Measurements from ENCODE around the gene KCNS1.

The KCNS1 gene

GRCh38 chr20:45059022-45059728 lies 41.8 kb downstream of the KCNS1 start:
- Histone ChIP-seq H3K36me3 (ENCODE audit: control insufficient read depth, insufficient read depth, low read length) (peaks cover 9% of the 10 kb centered on the region), H3K4me1 (ENCODE audit: control insufficient read depth, insufficient read depth, low read length) (no peaks in the 10 kb centered on the region), H3K9me3 (ENCODE audit: control insufficient read depth, insufficient read depth, low read length) (no peaks in the 10 kb centered on the region), H3K27ac (ENCODE audit: low read depth, low read length) (no peak overlapping the region), H3K4me3 (ENCODE audit: low read depth, low read length) (no peak overlapping the region), H3K27me3 (ENCODE audit: control insufficient read depth, insufficient read depth, low read length) (no peaks in the 10 kb centered on the region), H3K9ac (ENCODE audit: low read depth, low read length) (no peak overlapping the region)

- Histone ChIP-seq H3K27me3 (ENCODE audit: control insufficient read depth, insufficient read depth, low read length) (no peaks in the 10 kb centered on the region), H3K4me3 (ENCODE audit: low read depth, low read length) (no peak overlapping the region), H3K27ac (ENCODE audit: low read depth, low read length) (no peak overlapping the region), H3K4me1 (ENCODE audit: control insufficient read depth, insufficient read depth, low read length) (no peaks in the 10 kb centered on the region), H3K36me3 (ENCODE audit: control insufficient read depth, insufficient read depth, low read length) (peaks cover 11% of the 10 kb centered on the region), H3K9me3 (ENCODE audit: control insufficient read depth, insufficient read depth, low read length) (no peaks in the 10 kb centered on the region), H3K9ac (ENCODE audit: low read depth, low read length) (no peak overlapping the region)
Measured at GRCh38 chr20:45058168-45058850, 42.6 kb downstream of the KCNS1 start.

GRCh38 chr20:45056473-45057173 lies 44.3 kb downstream of the KCNS1 start:
- Histone ChIP-seq H3K27ac (ENCODE audit: low read depth, low read length) (no peak overlapping the region), H3K9ac (ENCODE audit: low read depth, low read length) (no peak overlapping the region), H3K27me3 (ENCODE audit: control insufficient read depth, insufficient read depth, low read length) (no peaks in the 10 kb centered on the region), H3K4me3 (ENCODE audit: low read depth, low read length) (no peak overlapping the region), H3K4me1 (ENCODE audit: control insufficient read depth, insufficient read depth, low read length) (0 out of 2 replicates have a peak, but pooled peaks cover 5% of the 10 kb centered on the region), H3K36me3 (ENCODE audit: control insufficient read depth, insufficient read depth, low read length) (peaks cover 13% of the 10 kb centered on the region), H3K9me3 (ENCODE audit: control insufficient read depth, insufficient read depth, low read length) (no peaks in the 10 kb centered on the region)

- H3K9ac ChIP-seq (ENCODE audit: low read depth, low read length): no peak overlapping the region
- 0 out of 2 replicates have a peak, but pooled peaks cover 5% of the 10 kb centered on the region for H3K4me1 ChIP-seq (ENCODE audit: control insufficient read depth, insufficient read depth, low read length)
- H3K36me3 ChIP-seq (ENCODE audit: control insufficient read depth, insufficient read depth, low read length): peaks cover 13% of the 10 kb centered on the region
- no peak overlapping the region for H3K4me3 ChIP-seq (ENCODE audit: low read depth, low read length)
- no peaks in the 10 kb centered on the region for H3K9me3 ChIP-seq (ENCODE audit: control insufficient read depth, insufficient read depth, low read length)
- H3K27me3 ChIP-seq (ENCODE audit: control insufficient read depth, insufficient read depth, low read length): no peaks in the 10 kb centered on the region
- no peak overlapping the region for H3K27ac ChIP-seq (ENCODE audit: low read depth, low read length)
Measured at GRCh38 chr20:45055056-45055455, 45.9 kb downstream of the KCNS1 start.

- H3K27me3 ChIP-seq (ENCODE audit: control insufficient read depth, insufficient read depth, low read length): no peaks in the 10 kb centered on the region
- H3K4me1 ChIP-seq (ENCODE audit: control insufficient read depth, insufficient read depth, low read length): peaks cover 10% of the 10 kb centered on the region; the same call in 1 of the 2 replicates
- H3K9me3 ChIP-seq (ENCODE audit: control insufficient read depth, insufficient read depth, low read length): no peaks in the 10 kb centered on the region
- H3K27ac ChIP-seq (ENCODE audit: low read depth, low read length): no peak overlapping the region
- H3K36me3 ChIP-seq (ENCODE audit: control insufficient read depth, insufficient read depth, low read length): peaks cover 13% of the 10 kb centered on the region
- no peak overlapping the region for H3K9ac ChIP-seq (ENCODE audit: low read depth, low read length)
- no peak overlapping the region for H3K4me3 ChIP-seq (ENCODE audit: low read depth, low read length)
Measured at GRCh38 chr20:45053430-45054351, 47.2 kb downstream of the KCNS1 start.

- Histone ChIP-seq H3K27ac (ENCODE audit: low read depth, low read length) (no peak overlapping the region), H3K4me1 (ENCODE audit: control insufficient read depth, insufficient read depth, low read length) (peaks cover 10% of the 10 kb centered on the region; the same call in 1 of the 2 replicates), H3K9me3 (ENCODE audit: control insufficient read depth, insufficient read depth, low read length) (no peaks in the 10 kb centered on the region), H3K36me3 (ENCODE audit: control insufficient read depth, insufficient read depth, low read length) (peaks cover 13% of the 10 kb centered on the region), H3K9ac (ENCODE audit: low read depth, low read length) (no peak overlapping the region), H3K27me3 (ENCODE audit: control insufficient read depth, insufficient read depth, low read length) (no peaks in the 10 kb centered on the region), H3K4me3 (ENCODE audit: low read depth, low read length) (no peak overlapping the region)
Measured at GRCh38 chr20:45052698-45053429, 48.1 kb downstream of the KCNS1 start.

GRCh38 chr20:45051204-45052060 lies 49.5 kb downstream of the KCNS1 start:
- H3K27me3 ChIP-seq (ENCODE audit: control insufficient read depth, insufficient read depth, low read length): no peaks in the 10 kb centered on the region
- no peaks in the 10 kb centered on the region for H3K9me3 ChIP-seq (ENCODE audit: control insufficient read depth, insufficient read depth, low read length)
- H3K36me3 ChIP-seq (ENCODE audit: control insufficient read depth, insufficient read depth, low read length): 0 out of 2 replicates have a peak, but pooled peaks cover 3% of the 10 kb centered on the region
- H3K27ac ChIP-seq (ENCODE audit: low read depth, low read length): no peak overlapping the region
- H3K4me3 ChIP-seq (ENCODE audit: low read depth, low read length): no peak overlapping the region
- H3K4me1 ChIP-seq (ENCODE audit: control insufficient read depth, insufficient read depth, low read length): peaks cover 10% of the 10 kb centered on the region; the same call in 1 of the 2 replicates
- H3K9ac ChIP-seq (ENCODE audit: low read depth, low read length): no peak overlapping the region

- Histone ChIP-seq H3K36me3 (ENCODE audit: control insufficient read depth, insufficient read depth, low read length) (0 out of 2 replicates have a peak, but pooled peaks cover 3% of the 10 kb centered on the region), H3K27me3 (ENCODE audit: control insufficient read depth, insufficient read depth, low read length) (no peaks in the 10 kb centered on the region), H3K4me3 (ENCODE audit: low read depth, low read length) (no peak overlapping the region), H3K9me3 (ENCODE audit: control insufficient read depth, insufficient read depth, low read length) (no peaks in the 10 kb centered on the region), H3K4me1 (ENCODE audit: control insufficient read depth, insufficient read depth, low read length) (peaks cover 10% of the 10 kb centered on the region; the same call in 1 of the 2 replicates), H3K9ac (ENCODE audit: low read depth, low read length) (no peak overlapping the region), H3K27ac (ENCODE audit: low read depth, low read length) (no peak overlapping the region)
Measured at GRCh38 chr20:45049904-45050471, 50.9 kb downstream of the KCNS1 start.

- Histone ChIP-seq H3K4me3 (ENCODE audit: low read depth, low read length) (no peak overlapping the region), H3K9ac (ENCODE audit: low read depth, low read length) (no peak overlapping the region)
Measured at GRCh38 chr20:45049438-45049837, 51.5 kb downstream of the KCNS1 start.

More at GRCh38 chr20:45049438-45049837, 51.5 kb downstream of the KCNS1 start:
- no peaks in the 10 kb centered on the region for H3K9me3 ChIP-seq (ENCODE audit: control insufficient read depth, insufficient read depth, low read length)
- no peaks in the 10 kb centered on the region for H3K27me3 ChIP-seq (ENCODE audit: control insufficient read depth, insufficient read depth, low read length)
- peaks cover 10% of the 10 kb centered on the region; the same call in 1 of the 2 replicates for H3K4me1 ChIP-seq (ENCODE audit: control insufficient read depth, insufficient read depth, low read length)
- H3K36me3 ChIP-seq (ENCODE audit: control insufficient read depth, insufficient read depth, low read length): 0 out of 2 replicates have a peak, but pooled peaks cover 3% of the 10 kb centered on the region
- no peak overlapping the region for H3K27ac ChIP-seq (ENCODE audit: low read depth, low read length)

Data from HUES48 (cell line).